Tibial artery (tissue), 4 donors: ENCODE data around the gene IPCEF1.

Source experiments
- DNase-seq, 2 donors: peaks; one replicate each; pipeline ENCODE4 v3.0.0-alpha.2; 2019
- H3K27ac ChIP-seq, 2 donors: fragments of 200-600 bp; sonication (generic) in 1 of 2; 1 replicate in 1 of 2; 2 replicates in 1 of 2; pipeline ENCODE4 v1.5.1; 2018 to 2019; ENCODE audit warnings: mild to moderate bottlenecking in 1 of 2
- H3K27me3 ChIP-seq, 2 donors: fragments of 200-600 bp; sonication (generic) in 1 of 2; one replicate each; pipeline versions ENCODE4 v1.5.1 to v1.6.0; 2016 to 2019
- H3K36me3 ChIP-seq, 3 donors: fragments of 200-600 bp; sonication (generic) in 2 of 3; one replicate each; pipeline ENCODE4 v1.5.1; 2016 to 2019; ENCODE audit warnings: mild to moderate bottlenecking in 2 of 3
- H3K4me1 ChIP-seq, 4 donors: fragments of 200-600 bp; sonication (generic) in 2 of 4; 1 replicate in 3 of 4; 2 replicates in 1 of 4; pipeline ENCODE4 v1.5.1; 2016 to 2019
- H3K4me3 ChIP-seq, 2 donors: fragments of 200-600 bp; sonication (generic) in 1 of 2; 1 replicate in 1 of 2; 2 replicates in 1 of 2; pipeline ENCODE4 v1.5.1; 2018 to 2019; ENCODE audit warnings: mild to moderate bottlenecking in 2 of 2
- H3K9me3 ChIP-seq, 3 donors: fragments of 200-600 bp; sonication (generic) in 1 of 3; one replicate each; pipeline ENCODE4 v1.5.1; 2016 to 2019
- intact Hi-C: fragments of 100-400 bp; cut with DNase I; formaldehyde crosslinking; loops from one replicate; pipeline ENCODE4 v1.15.0; 2023; ENCODE audit warnings: low total_unique reads
- TF ChIP-seq, protein P1 (sequence below), 2 experiments: fragments of 200-600 bp in 1 of 2; fragments of 450-650 bp in 1 of 2; IDR thresholded peaks; one replicate each; pipeline ENCODE4 v1.5.1; 2017 to 2019; ENCODE audit warnings: antibody characterized with exemption in 2 of 2, mild to moderate bottlenecking in 1 of 2, moderate library complexity in 1 of 2

The IPCEF1 gene, protein sequence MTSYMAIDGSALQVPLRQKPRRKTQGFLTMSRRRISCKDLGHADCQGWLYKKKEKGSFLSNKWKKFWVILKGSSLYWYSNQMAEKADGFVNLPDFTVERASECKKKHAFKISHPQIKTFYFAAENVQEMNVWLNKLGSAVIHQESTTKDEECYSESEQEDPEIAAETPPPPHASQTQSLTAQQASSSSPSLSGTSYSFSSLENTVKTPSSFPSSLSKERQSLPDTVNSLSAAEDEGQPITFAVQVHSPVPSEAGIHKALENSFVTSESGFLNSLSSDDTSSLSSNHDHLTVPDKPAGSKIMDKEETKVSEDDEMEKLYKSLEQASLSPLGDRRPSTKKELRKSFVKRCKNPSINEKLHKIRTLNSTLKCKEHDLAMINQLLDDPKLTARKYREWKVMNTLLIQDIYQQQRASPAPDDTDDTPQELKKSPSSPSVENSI

DNA sequence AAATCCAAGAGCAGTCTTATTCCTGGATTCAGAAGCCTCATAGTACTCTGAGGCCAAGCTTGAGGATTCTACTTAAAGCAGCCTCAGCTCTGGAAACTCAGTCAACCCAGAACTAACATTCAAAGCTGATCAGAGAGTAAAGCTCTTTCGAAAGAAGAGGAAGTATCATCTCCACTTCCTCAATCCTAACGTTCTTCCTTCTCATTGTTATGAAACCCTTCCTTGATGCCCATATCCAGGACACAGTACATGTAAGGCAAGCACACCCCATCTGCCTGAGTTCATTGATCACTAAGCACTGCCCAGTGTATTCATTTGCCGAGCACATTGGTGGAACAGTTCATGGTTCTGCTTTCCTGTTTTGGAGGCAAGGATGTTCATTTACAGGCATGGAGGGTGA is at the start of gene IPCEF1:
Gene IPCEF1 (minus strand): TSS at position 114 of the 400 bp plus-strand sequence. CDS start 90,856 bp downstream, outside the sequence.
- no peak for DNase-seq
- TF ChIP-seq, protein P1, sequence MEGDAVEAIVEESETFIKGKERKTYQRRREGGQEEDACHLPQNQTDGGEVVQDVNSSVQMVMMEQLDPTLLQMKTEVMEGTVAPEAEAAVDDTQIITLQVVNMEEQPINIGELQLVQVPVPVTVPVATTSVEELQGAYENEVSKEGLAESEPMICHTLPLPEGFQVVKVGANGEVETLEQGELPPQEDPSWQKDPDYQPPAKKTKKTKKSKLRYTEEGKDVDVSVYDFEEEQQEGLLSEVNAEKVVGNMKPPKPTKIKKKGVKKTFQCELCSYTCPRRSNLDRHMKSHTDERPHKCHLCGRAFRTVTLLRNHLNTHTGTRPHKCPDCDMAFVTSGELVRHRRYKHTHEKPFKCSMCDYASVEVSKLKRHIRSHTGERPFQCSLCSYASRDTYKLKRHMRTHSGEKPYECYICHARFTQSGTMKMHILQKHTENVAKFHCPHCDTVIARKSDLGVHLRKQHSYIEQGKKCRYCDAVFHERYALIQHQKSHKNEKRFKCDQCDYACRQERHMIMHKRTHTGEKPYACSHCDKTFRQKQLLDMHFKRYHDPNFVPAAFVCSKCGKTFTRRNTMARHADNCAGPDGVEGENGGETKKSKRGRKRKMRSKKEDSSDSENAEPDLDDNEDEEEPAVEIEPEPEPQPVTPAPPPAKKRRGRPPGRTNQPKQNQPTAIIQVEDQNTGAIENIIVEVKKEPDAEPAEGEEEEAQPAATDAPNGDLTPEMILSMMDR (IDR thresholded peaks at IDR 0.05) = no peak

DNA sequence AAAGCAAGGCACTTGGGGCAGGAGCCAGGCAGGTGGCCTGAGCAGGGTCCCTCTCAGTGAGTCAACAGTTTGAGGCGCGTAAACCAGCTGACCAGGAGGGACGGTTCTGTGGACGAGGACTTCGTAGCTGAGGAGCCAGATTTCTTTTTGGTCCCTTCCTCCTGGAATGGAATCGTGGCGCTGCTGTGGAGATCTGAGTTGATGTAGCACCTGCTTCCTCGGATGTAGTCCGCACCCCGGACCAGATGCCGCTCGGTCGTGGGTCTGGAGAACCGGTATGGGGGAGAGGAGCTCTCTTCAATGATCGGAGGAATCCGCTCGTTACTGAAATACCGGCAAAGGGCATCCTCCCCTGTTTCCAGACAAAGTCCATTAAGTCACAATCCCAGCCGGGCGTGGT is 49.7 kb upstream of the IPCEF1 start:
- no peak for DNase-seq
- Histone ChIP-seq H3K27me3 (no peaks in the 10 kb centered on the region), H3K4me1 (peaks cover 0 to 65% (median 33%) of the 10 kb centered on the region in 4 donors), H3K27ac (peak overlapping the region in 1 of 2 donors; percentile 60), H3K36me3 (peaks cover 0 to 8% (median 5%) of the 10 kb centered on the region in 3 donors), H3K9me3 (no peaks in the 10 kb centered on the region), H3K4me3 (no peak overlapping the region)
- intact Hi-C loops = no loop called here
- TF ChIP-seq, protein P1 (IDR thresholded peaks at IDR 0.05) = no peak

More for the DNA sequence above, at the start of gene IPCEF1:
- no peak within 1 kb of the TSS for H3K4me3 ChIP-seq
- H3K27me3 ChIP-seq = no peaks in the 10 kb centered on the region
- H3K9me3 ChIP-seq = no peaks in the 10 kb centered on the region
- H3K27ac ChIP-seq = no peak within 1 kb of the TSS
- H3K36me3 ChIP-seq = no peaks in the 10 kb centered on the region
- intact Hi-C loops = no loop called here
- H3K4me1 ChIP-seq = no peaks in the 10 kb centered on the region

DNA sequence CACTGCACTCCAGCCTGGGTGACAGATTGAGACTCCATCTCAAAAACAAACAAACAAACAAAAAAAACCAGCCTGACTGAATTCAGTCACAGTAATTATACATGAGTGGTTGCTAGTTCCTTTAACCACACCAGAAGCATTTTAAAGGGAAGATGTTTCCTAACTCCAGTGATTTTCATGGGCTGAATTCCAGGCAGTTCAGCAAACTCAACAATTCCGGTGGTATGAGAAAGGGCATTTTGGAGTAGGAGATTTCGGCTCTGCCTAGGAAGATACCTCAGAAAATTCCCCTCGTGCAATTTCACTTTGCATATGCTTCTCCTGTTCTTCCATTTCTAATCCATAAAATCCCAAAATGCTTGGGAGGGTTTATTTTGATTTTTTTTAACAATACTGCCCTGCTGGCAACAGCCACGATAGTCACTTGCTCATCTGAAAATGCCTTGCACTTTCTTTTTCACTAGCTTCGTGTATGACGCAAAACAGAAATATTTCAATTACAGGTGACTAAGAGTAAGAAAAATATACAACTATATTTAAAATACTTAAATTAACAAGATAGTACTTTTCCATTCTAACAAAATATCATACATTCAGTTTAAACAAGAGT is 48.3 kb upstream of the IPCEF1 start:
- Histone ChIP-seq H3K27ac (peak overlapping the region; percentile 48 to 60), H3K36me3 (peaks cover 0 to 10% (median 8%) of the 10 kb centered on the region in 3 donors), H3K4me1 (peaks cover 0 to 53% (median 22%) of the 10 kb centered on the region in 4 donors), H3K27me3 (no peaks in the 10 kb centered on the region), H3K9me3 (no peaks in the 10 kb centered on the region), H3K4me3 (peak overlapping the region; percentile 31 to 36)
- TF ChIP-seq, protein P1 (IDR thresholded peaks at IDR 0.05) = no peak
- intact Hi-C loops = no loop called here
- no peak for DNase-seq

DNA sequence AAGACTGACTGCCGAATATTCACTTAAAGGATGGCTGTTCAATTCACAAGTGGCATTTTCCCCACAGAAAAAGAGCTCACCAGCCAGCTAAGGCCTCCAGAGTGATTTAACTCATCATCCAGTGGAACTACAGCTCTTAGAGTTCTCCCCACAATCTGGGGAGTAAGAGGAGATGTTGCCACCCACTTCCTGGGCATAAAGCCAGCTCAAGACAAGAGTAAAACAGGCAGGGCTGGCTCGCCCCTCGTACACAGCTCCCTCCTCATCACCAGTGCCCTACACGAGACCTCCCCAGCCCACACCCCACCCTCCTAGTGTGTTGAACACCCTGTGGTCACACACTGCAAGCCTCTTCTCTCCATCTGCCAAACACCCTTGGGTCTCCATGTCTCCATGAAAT is 47.2 kb upstream of the IPCEF1 start:
- Histone ChIP-seq H3K4me3 (no peak overlapping the region), H3K27ac (peak overlapping the region; percentile 48 to 60), H3K27me3 (no peaks in the 10 kb centered on the region), H3K4me1 (peaks cover 0 to 42% (median 12%) of the 10 kb centered on the region in 4 donors), H3K36me3 (peaks cover 0 to 10% (median 8%) of the 10 kb centered on the region in 3 donors), H3K9me3 (no peaks in the 10 kb centered on the region)
- intact Hi-C loops = no loop called here
- TF ChIP-seq, protein P1 (IDR thresholded peaks at IDR 0.05) = no peak
- no peak for DNase-seq

DNA sequence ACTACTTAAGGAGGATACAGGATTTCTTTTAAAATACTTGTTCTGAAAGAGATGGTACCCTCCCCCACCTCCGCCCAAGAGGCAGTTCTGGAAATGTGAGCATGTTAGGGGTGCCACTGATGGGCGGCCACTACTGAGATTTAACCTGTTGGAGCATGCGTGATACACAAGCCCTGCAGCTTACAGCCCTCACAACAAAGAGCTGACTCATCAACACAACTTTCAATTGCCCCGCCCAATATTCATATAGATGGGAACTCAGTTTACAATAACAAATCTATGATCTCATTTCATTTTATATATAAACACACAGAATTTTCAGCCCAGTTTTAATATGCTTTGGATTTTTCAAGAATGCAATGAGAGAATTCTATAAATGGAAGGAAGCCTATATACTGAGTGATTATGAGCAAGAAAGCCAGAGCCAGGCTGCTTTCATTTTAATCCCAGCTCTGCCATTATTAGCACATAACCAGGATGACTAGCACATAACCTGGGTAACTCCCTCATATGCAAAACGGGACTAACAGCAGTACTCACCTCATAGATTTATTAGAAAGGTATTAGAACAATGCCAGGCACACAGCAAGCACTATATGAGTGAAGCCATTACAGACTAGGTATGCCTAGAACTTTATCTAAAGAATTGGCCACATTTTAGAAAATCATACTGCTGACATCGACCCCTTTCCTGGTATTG is 45.6 kb upstream of the IPCEF1 start:
- Histone ChIP-seq H3K9me3 (no peaks in the 10 kb centered on the region), H3K36me3 (peaks cover 6 to 10% (median 8%) of the 10 kb centered on the region in 3 donors), H3K27ac (no peak overlapping the region), H3K27me3 (no peaks in the 10 kb centered on the region), H3K4me1 (peaks cover 0 to 31% (median 6%) of the 10 kb centered on the region in 4 donors), H3K4me3 (no peak overlapping the region)
- DNase-seq = no peak
- TF ChIP-seq, protein P1 (IDR thresholded peaks at IDR 0.05) = no peak
- intact Hi-C loops = no loop called here
